SIG-M5 (cell line): ENCODE data around the gene CYP4F11.
"Not testable (repeated sequence)": the region's sequence is repeated elsewhere in the genome, so short reads cannot be mapped to it uniquely, and the experiment has no call there.

Experiments
- DNase-seq: peaks from one replicate; lab custom pipeline; 2025; lab: John Stamatoyannopoulos, UW

Gene CYP4F11

GRCh38 chr19:15883329-15883728 is 51.0 kb downstream of the CYP4F11 start:
- not testable (repeated sequence) for DNase-seq

GRCh38 chr19:15874821-15875474 is 59.4 kb downstream of the CYP4F11 start:
- DNase-seq = no peak

- not testable (repeated sequence) for DNase-seq
These were observed 60.6 kb downstream of the CYP4F11 start for GRCh38 chr19:15873771-15874170.

GRCh38 chr19:15871570-15871969 is 62.8 kb downstream of the CYP4F11 start:
- DNase-seq = no peak

- no peak for DNase-seq
These were observed 64.5 kb downstream of the CYP4F11 start for GRCh38 chr19:15869873-15870272.

- peak; percentile 90 for DNase-seq
These were observed 65.2 kb downstream of the CYP4F11 start for GRCh38 chr19:15869109-15869555.

- DNase-seq = no peak
These were observed 67.7 kb downstream of the CYP4F11 start for GRCh38 chr19:15866636-15867035.

- DNase-seq = no peak
These were observed 69.5 kb downstream of the CYP4F11 start for GRCh38 chr19:15864824-15865223.

GRCh38 chr19:15863272-15863671 is 71.1 kb downstream of the CYP4F11 start:
- no peak for DNase-seq

- DNase-seq = no peak
These were observed 71.9 kb downstream of the CYP4F11 start for GRCh38 chr19:15862444-15862843.
